ENCODE measurements around the gene CXXC5. TPM values are rescaled to one million over a fixed set of nuclear protein-coding genes. Genes with fewer than 3 reads are reported as not detected.

CXXC5 gene
- polyA plus RNA-seq, 1 donor from 2014 or later = 24.4 TPM

- Histone ChIP-seq H3F3A (ENCODE audit: insufficient read depth, low read length, poor library complexity, severe bottlenecking) (no peaks in the 10 kb centered on the region), H3K9ac (ENCODE audit: low read length) (no peak overlapping the region), H3K9me3 (ENCODE audit: low read length) (no peaks in the 10 kb centered on the region), H3K9me2 (ENCODE audit: insufficient read depth, low read length) (no peaks in the 10 kb centered on the region), H3K27me3 (ENCODE audit: insufficient read depth, low read depth, low read length) (no peaks in the 10 kb centered on the region), H3K36me3 (ENCODE audit: insufficient read depth, low read length) (no peaks in the 10 kb centered on the region), H3K27ac (ENCODE audit: low read length) (no peak overlapping the region), H3K79me2 (replicated peaks; ENCODE audit: insufficient read depth, low read length) (no peaks in the 10 kb centered on the region), H3K4me2 (ENCODE audit: low read length) (no peak overlapping the region), H3K4me3 (ENCODE audit: low read length) (no peak overlapping the region), H4K20me1 (ENCODE audit: insufficient read depth) (no peaks in the 10 kb centered on the region), H2AFZ (ENCODE audit: low read depth, low read length) (no peak overlapping the region)
- TF ChIP-seq MXI1 (conservative IDR thresholded peaks at IDR 0.05; ENCODE audit: poor library complexity, severe bottlenecking) (no peak), RAD21 (conservative IDR thresholded peaks at IDR 0.05) (no peak), REST (IDR thresholded peaks at IDR 0.05; ENCODE audit: borderline replicate concordance) (no peak), TAF1 (IDR thresholded peaks at IDR 0.05; ENCODE audit: low read depth) (no peak), EZH2 (IDR thresholded peaks at IDR 0.05; ENCODE audit: borderline replicate concordance, insufficient read depth, low read length, poor library complexity, severe bottlenecking) (no peak), EP300 (conservative IDR thresholded peaks at IDR 0.05; ENCODE audit: poor library complexity, severe bottlenecking) (no peak), SMC3 (conservative IDR thresholded peaks at IDR 0.05; ENCODE audit: poor library complexity) (no peak), POLR2AphosphoS5 (IDR thresholded peaks at IDR 0.05) (no peak)
- TF ChIP-seq, protein P1, sequence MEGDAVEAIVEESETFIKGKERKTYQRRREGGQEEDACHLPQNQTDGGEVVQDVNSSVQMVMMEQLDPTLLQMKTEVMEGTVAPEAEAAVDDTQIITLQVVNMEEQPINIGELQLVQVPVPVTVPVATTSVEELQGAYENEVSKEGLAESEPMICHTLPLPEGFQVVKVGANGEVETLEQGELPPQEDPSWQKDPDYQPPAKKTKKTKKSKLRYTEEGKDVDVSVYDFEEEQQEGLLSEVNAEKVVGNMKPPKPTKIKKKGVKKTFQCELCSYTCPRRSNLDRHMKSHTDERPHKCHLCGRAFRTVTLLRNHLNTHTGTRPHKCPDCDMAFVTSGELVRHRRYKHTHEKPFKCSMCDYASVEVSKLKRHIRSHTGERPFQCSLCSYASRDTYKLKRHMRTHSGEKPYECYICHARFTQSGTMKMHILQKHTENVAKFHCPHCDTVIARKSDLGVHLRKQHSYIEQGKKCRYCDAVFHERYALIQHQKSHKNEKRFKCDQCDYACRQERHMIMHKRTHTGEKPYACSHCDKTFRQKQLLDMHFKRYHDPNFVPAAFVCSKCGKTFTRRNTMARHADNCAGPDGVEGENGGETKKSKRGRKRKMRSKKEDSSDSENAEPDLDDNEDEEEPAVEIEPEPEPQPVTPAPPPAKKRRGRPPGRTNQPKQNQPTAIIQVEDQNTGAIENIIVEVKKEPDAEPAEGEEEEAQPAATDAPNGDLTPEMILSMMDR (IDR thresholded peaks at IDR 0.05; ENCODE audit: poor library complexity, severe bottlenecking) = no peak
These were observed 52.5 kb downstream of the CXXC5 start for GRCh38 chr5:139700711-139701055.

DNA sequence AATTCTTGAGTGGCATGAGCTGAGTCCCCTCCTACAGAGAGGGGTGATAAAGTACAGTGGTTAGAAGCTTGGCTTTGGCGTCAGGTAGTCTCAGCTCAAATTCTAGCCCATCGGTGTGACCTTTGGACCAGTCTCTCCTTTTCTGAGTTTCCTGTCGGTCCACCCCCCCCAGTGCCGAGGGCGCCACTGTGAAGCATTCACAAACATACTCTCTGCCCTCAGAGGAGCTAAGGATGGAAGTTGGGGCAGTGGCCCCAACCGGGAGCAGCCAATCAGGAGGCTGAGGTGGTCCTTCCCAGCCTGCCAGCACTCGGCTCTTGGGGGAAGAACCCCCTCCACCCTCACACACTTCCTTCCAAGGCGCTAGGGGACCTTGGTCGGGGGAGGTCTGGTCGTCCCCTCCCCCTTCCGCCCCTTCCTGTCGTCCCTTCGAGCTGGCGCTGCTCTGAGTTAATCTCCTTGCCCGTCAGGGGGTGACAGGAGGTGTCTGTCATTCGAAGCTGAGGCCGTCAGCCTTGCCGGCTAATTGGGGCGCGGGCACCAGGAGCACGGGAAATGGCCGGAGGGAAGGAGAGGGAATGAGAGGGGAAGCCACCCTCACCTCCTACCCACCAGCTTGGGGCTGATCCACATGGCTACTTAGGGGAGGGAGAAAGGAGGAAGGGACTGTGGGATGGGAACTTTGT lies 53.0 kb downstream of the CXXC5 start:
- no peak overlapping the region for H3K4me2 ChIP-seq (ENCODE audit: low read length)

More for the DNA sequence above, 53.0 kb downstream of the CXXC5 start:
- H3K4me3 ChIP-seq (ENCODE audit: low read length) = peak overlapping the region; percentile 41
- H4K20me1 ChIP-seq (ENCODE audit: insufficient read depth) = no peaks in the 10 kb centered on the region
- no peak overlapping the region for H2AFZ ChIP-seq (ENCODE audit: low read depth, low read length)
- H3K9ac ChIP-seq (ENCODE audit: low read length) = no peak overlapping the region
- no peaks in the 10 kb centered on the region for H3K9me3 ChIP-seq (ENCODE audit: low read length)
- no peaks in the 10 kb centered on the region for H3K79me2 ChIP-seq (replicated peaks; ENCODE audit: insufficient read depth, low read length)
- no peaks in the 10 kb centered on the region for H3F3A ChIP-seq (ENCODE audit: insufficient read depth, low read length, poor library complexity, severe bottlenecking)
- H3K9me2 ChIP-seq (ENCODE audit: insufficient read depth, low read length) = no peaks in the 10 kb centered on the region
- H3K36me3 ChIP-seq (ENCODE audit: insufficient read depth, low read length) = no peaks in the 10 kb centered on the region
- no peaks in the 10 kb centered on the region for H3K27me3 ChIP-seq (ENCODE audit: insufficient read depth, low read depth, low read length)
- no peak overlapping the region for H3K27ac ChIP-seq (ENCODE audit: low read length)
- no peak for TF ChIP-seq POLR2AphosphoS5 (IDR thresholded peaks at IDR 0.05)

All from neural cell (in vitro differentiated cells).